GM23338 (cell line): ENCODE results near the gene IFI44L. TPM values are rescaled to one million over a fixed set of nuclear protein-coding genes. Genes with fewer than 3 reads are reported as not detected.

Source experiments
- ATAC-seq: fragments of 200-7000 bp; cut with Tn5 transposase; 3 replicates; pipeline ENCODE4 v1.9.1; 2020
- DNase-seq: peaks from one replicate; pipeline ENCODE4 v3.0.0-alpha.2; 2015; ENCODE audit warnings: low spot score
- H2AFZ ChIP-seq: fragments of 200-600 bp; sonication (generic); 2 replicates; pipeline ENCODE4 v1.8.0; 2016; ENCODE audit warnings: antibody characterized with exemption, mild to moderate bottlenecking, moderate library complexity
- H3F3A ChIP-seq: fragments of 200-600 bp; sonication (generic); replicated peaks from 2 replicates; pipeline ENCODE4 v1.8.0; 2017; ENCODE audit warnings: antibody characterized with exemption, mixed run types, low read depth
- H3K27ac ChIP-seq: fragments of 200-600 bp; sonication (generic); 2 replicates; pipeline ENCODE4 v1.6.1; 2016; ENCODE audit warnings: low read depth
- H3K27me3 ChIP-seq: fragments of 200-600 bp; sonication (generic); 2 replicates; pipeline ENCODE4 v1.8.0; 2016; ENCODE audit warnings: mild to moderate bottlenecking, mixed run types, moderate library complexity; ENCODE audit not compliant: insufficient read depth
- H3K36me3 ChIP-seq: fragments of 200-600 bp; sonication (generic); 2 replicates; pipeline ENCODE4 v1.8.0; 2016; ENCODE audit warnings: mild to moderate bottlenecking; ENCODE audit not compliant: insufficient read depth
- H3K4me1 ChIP-seq: fragments of 200-600 bp; sonication (generic); 2 replicates; pipeline ENCODE4 v1.8.0; 2016; ENCODE audit warnings: mild to moderate bottlenecking, moderate library complexity; ENCODE audit not compliant: insufficient read depth
- H3K4me2 ChIP-seq: fragments of 200-600 bp; sonication (generic); 2 replicates; pipeline ENCODE4 v1.7.1; 2017; ENCODE audit warnings: mixed run types
- H3K4me3 ChIP-seq: fragments of 200-600 bp; sonication (generic); 2 replicates; pipeline ENCODE4 v1.6.1; 2016; ENCODE audit warnings: mixed run types
- H3K79me2 ChIP-seq: fragments of 200-600 bp; sonication (generic); replicated peaks from 2 replicates; pipeline ENCODE4 v1.8.0; 2017; ENCODE audit warnings: mild to moderate bottlenecking; ENCODE audit not compliant: insufficient read depth
- H3K9me2 ChIP-seq: fragments of 200-600 bp; sonication (generic); 2 replicates; pipeline ENCODE4 v1.8.0; 2017; ENCODE audit not compliant: insufficient read depth
- H4K20me1 ChIP-seq: fragments of 200-600 bp; sonication (generic); replicated peaks from 2 replicates; pipeline ENCODE4 v1.8.0; 2017; ENCODE audit warnings: mild to moderate bottlenecking; ENCODE audit not compliant: insufficient read depth
- H3K27ac Mint-ChIP-seq: 2 replicates; pipeline ENCODE4 v1.8.0; 2020; ENCODE audit warnings: inconsistent platforms, mild to moderate bottlenecking, moderate library complexity, mixed read lengths
- H3K27me3 Mint-ChIP-seq: 3 replicates; pipeline ENCODE4 v1.8.0; 2022; ENCODE audit warnings: low read depth, mild to moderate bottlenecking, moderate library complexity, mixed read lengths, inconsistent platforms; ENCODE audit not compliant: insufficient read depth, poor library complexity
- H3K36me3 Mint-ChIP-seq: 3 replicates; pipeline ENCODE4 v1.8.0; 2021; ENCODE audit warnings: low read depth, mild to moderate bottlenecking, inconsistent platforms, moderate library complexity, mixed read lengths
- H3K4me1 Mint-ChIP-seq: 3 replicates; pipeline ENCODE4 v1.8.0; 2020; ENCODE audit warnings: mild to moderate bottlenecking, inconsistent platforms, mixed read lengths
- H3K4me3 Mint-ChIP-seq: 3 replicates; pipeline ENCODE4 v1.8.0; 2021; ENCODE audit warnings: moderate library complexity, mild to moderate bottlenecking, inconsistent platforms, mixed read lengths
- H3K9me3 Mint-ChIP-seq: 3 replicates; pipeline ENCODE4 v1.8.0; 2020; ENCODE audit warnings: moderate library complexity, mild to moderate bottlenecking, inconsistent platforms, mixed read lengths
- CREB1 ChIP-seq: fragments of 250-450 bp; sonication (Bioruptor Pico); IDR thresholded peaks from 2 replicates; pipeline ENCODE4 v1.5.0; 2020; ENCODE audit warnings: low read depth, mild to moderate bottlenecking, moderate library complexity
- CTCF ChIP-seq, 2 experiments: fragments of 200-600 bp in 1 of 2; sonication (generic) in 1 of 2; conservative IDR thresholded peaks; 2 replicates each; pipeline versions ENCODE4 v1.5.1 to v1.6.1; 2016 to 2017; ENCODE audit warnings: antibody characterized with exemption in 2 of 2, low read depth in 2 of 2, mild to moderate bottlenecking in 2 of 2, moderate library complexity in 1 of 2
- ETS1 ChIP-seq: IDR thresholded peaks from 2 replicates; pipeline ENCODE4 v1.6.1; 2016; ENCODE audit warnings: antibody characterized with exemption
- EZH2 ChIP-seq: fragments of 200-600 bp; sonication (generic); IDR thresholded peaks from one replicate; pipeline ENCODE4 v1.8.0; 2017; ENCODE audit warnings: antibody characterized with exemption, mild to moderate bottlenecking, low read depth; ENCODE audit not compliant: unreplicated experiment
- EZH2phosphoT487 ChIP-seq: fragments of 200-600 bp; sonication (generic); IDR thresholded peaks from one replicate; pipeline ENCODE4 v1.8.1; 2018; ENCODE audit warnings: antibody characterized with exemption; ENCODE audit not compliant: unreplicated experiment
- JUNB ChIP-seq: IDR thresholded peaks from one replicate; pipeline ENCODE4 v1.6.1; 2016; ENCODE audit warnings: antibody characterized with exemption; ENCODE audit not compliant: unreplicated experiment
- NANOG ChIP-seq: IDR thresholded peaks from 2 replicates; pipeline ENCODE4 v1.6.1; 2016; ENCODE audit warnings: antibody characterized with exemption, borderline replicate concordance
- POLR2AphosphoS5 ChIP-seq: IDR thresholded peaks from 2 replicates; pipeline ENCODE4 v1.6.1; 2016; ENCODE audit warnings: antibody characterized with exemption, low read depth
- REST ChIP-seq: IDR thresholded peaks from one replicate; pipeline ENCODE4 v1.6.1; 2018; ENCODE audit warnings: antibody characterized with exemption; ENCODE audit not compliant: unreplicated experiment
- STAT1 ChIP-seq: IDR thresholded peaks from one replicate; pipeline ENCODE4 v1.6.1; 2016; ENCODE audit warnings: antibody characterized with exemption; ENCODE audit not compliant: unreplicated experiment
- ZNF114 ChIP-seq: fragments of 250-450 bp; sonication (Bioruptor Pico); IDR thresholded peaks from 2 replicates; pipeline ENCODE4 v1.5.0; 2020; ENCODE audit warnings: mild to moderate bottlenecking, moderate library complexity
- ZNF331 ChIP-seq: fragments of 250-450 bp; sonication (Bioruptor Pico); IDR thresholded peaks from 2 replicates; pipeline ENCODE4 v1.5.0; 2020; ENCODE audit warnings: low read depth, mild to moderate bottlenecking, moderate library complexity
- ZNF462 ChIP-seq: fragments of 250-450 bp; sonication (Bioruptor Pico); IDR thresholded peaks from 2 replicates; pipeline ENCODE4 v1.5.0; 2020; ENCODE audit warnings: mild to moderate bottlenecking, moderate library complexity
- polyA plus RNA-seq: library from polyadenylated mRNA; unstranded; fragments of >200 nt; fragmentation: Nextera tagmentation; extraction: Ambion mirVana; gene quantifications from 2 replicates; pipeline ENCODE4 v1.2.1, GENCODE V29; 2016
- total RNA-seq: library from RNA; depleted of rRNA; stranded (reverse); fragments of >200 nt; shearing (Covaris generic); gene quantifications from 2 replicates; pipeline ENCODE4 v1.2.3, GENCODE V29; 2014

IFI44L gene
- total and polyA plus RNA-seq, 2 experiments from 2014 or later, result not detected

GRCh38 chr1:78586572-78586971 lies 33.7 kb upstream of the IFI44L start:
- H3K27me3 Mint-ChIP-seq, result no peaks in the 10 kb centered on the region
- H3K4me1 ChIP-seq, result no peaks in the 10 kb centered on the region
- no peaks in the 10 kb centered on the region for H3K36me3 ChIP-seq
- H3K36me3 Mint-ChIP-seq, result no peaks in the 10 kb centered on the region
- no peak overlapping the region for H3K27ac ChIP-seq
- no peaks in the 10 kb centered on the region for H3K9me3 Mint-ChIP-seq
- H3K4me2 ChIP-seq, result no peak overlapping the region
- H3K4me3 ChIP-seq, result no peak overlapping the region
- no peaks in the 10 kb centered on the region for H3K4me1 Mint-ChIP-seq
- DNase-seq, result no peak
- no peaks in the 10 kb centered on the region for H3F3A ChIP-seq
- H3K27me3 ChIP-seq, result no peaks in the 10 kb centered on the region
- H2AFZ ChIP-seq, result no peak overlapping the region
- no peaks in the 10 kb centered on the region for H4K20me1 ChIP-seq
- H3K79me2 ChIP-seq, result no peaks in the 10 kb centered on the region
- TF ChIP-seq ETS1, result no peak
- no peak for TF ChIP-seq EZH2phosphoT487
- TF ChIP-seq CTCF (conservative IDR thresholded peaks at IDR 0.05; ENCODE audit: low read depth in 2 of 2), result no peak
- TF ChIP-seq REST, result no peak
- TF ChIP-seq JUNB, result no peak
- TF ChIP-seq ZNF331 (CRISPR knock-in tag), result no peak
- TF ChIP-seq ZNF114 (CRISPR knock-in tag), result no peak
- TF ChIP-seq ZNF462 (CRISPR knock-in tag), result no peak
- TF ChIP-seq EZH2, result no peak
- no peak for TF ChIP-seq NANOG
- TF ChIP-seq POLR2AphosphoS5, result no peak
- TF ChIP-seq STAT1, result no peak
- TF ChIP-seq CREB1 (CRISPR knock-in tag), result no peak
- H3K27ac Mint-ChIP-seq, result no peak overlapping the region
- H3K9me2 ChIP-seq, result no peaks in the 10 kb centered on the region
- ATAC-seq, result no peak
- H3K4me3 Mint-ChIP-seq, result no peak overlapping the region
